Activated T-cell treated with anti-CD3 and anti-CD28 coated beads for 48 hours (primary cell): ENCODE data around the gene CDK3.
"Not testable (repeated sequence)": the region's sequence is repeated elsewhere in the genome, so short reads cannot be mapped to it uniquely, and the experiment has no call there.

Source experiments
- DNase-seq: peaks from one replicate; pipeline ENCODE4 v3.0.0-alpha.2; 2020; ENCODE audit warnings: low read depth

Gene CDK3

DNA sequence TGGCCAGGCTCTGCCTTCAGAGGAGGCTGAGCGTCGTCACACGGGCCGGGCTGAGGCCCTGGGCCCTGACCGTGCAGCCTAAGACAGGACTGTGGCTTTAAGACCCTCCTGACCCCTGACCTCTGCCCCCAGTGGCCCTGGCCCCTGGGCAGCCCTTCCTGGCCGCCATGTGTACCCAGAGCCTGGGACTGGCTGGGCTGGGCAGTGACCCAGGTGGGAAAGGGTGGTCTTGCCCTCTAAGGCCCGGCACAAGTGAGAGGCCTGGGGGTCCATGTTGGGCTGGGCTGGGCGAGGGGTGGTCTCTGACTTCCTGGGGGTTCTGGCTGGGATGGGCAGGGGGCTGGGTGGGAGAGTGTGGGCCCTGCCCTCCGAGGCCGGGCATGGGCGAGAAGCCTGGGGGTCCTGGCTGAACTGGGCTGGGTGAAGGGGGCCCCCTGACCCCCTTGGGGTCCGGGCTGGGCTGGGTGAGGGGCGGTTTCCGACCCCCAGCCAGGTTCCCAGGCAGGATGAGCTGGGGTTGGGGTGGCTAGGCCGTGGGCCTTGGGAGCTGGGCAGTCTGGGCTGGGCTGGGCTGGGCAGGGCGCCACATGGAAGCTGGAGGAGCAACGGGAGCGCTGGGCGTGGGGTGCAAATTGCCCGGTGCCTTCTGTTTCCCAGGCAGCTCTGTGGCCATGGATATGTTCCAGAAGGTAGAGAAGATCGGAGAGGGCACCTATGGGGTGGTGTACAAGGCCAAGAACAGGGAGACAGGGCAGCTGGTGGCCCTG is at the start of gene CDK3:
TSS of gene CDK3 (plus strand) at position 101 of the 767 bp plus-strand sequence. CDS start at position 672, 571 bp downstream.
- no peak for DNase-seq

DNA sequence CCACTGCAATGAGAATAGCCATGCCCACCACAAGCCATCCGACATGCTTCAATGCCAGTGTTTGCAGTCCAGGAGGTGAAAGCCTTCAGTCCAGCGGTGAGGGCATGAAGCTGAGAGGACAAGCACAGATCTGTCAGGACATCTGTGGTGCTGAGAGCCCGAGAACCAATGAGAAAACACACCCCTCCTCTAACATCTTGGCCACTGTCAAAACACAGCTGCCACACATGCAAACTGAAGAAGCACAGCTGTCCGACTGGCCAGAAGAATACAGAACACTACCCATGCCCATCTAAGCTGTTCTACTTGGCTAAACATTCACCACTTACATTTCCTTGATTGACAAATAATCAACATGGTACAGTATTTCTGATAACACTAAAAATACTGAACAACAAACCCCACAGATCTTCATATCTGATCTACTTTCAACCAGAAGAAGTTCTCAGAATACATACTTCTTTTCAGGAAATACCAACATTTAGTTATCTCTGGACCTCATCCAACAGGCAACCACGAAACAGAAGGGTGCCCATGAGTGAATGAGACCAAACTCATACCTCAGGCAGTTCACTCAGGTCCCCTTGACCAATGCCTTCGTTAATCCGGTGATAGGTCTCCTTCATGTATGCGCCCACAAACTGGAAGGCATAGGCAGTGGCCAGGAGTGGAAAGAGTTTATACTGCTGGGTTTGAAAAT is 49.6 kb upstream of the CDK3 start:
- DNase-seq, result no peak

DNA sequence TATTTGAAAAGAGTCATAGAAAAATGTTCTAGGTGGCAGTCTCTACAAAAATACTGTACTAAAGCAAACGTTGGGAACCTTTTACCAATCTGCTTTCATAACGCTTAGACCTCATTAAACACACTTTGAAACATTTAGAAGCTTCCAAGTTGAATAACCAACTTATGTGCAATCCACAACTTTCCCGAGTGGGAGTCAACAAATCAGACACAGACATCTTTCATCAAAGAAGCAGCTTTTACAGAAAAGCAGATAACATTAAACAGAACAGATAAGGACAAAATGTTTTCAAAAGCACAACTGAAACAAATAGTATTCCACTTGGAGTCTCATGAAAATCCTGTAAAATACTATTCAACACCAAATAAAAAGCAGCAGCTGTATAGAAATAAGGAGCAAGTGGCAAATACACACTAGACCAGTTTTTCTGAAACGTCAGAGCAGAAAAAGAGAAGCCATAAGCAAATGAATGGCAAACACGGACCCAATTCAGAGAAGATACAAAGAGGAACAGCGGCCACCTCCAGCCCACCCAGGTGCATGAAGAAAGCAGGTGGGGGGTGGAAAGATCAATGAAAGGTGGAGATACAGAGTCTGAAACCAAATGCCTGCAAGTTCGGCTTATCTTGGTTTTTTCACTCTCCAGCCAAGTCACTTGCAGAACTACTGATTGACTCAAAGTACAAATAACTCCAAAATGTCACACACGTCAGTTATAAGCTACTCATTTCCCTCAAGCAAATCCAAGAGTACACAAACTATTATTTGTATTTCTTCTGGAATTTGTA is 41.4 kb upstream of the CDK3 start:
- no peak for DNase-seq

DNA sequence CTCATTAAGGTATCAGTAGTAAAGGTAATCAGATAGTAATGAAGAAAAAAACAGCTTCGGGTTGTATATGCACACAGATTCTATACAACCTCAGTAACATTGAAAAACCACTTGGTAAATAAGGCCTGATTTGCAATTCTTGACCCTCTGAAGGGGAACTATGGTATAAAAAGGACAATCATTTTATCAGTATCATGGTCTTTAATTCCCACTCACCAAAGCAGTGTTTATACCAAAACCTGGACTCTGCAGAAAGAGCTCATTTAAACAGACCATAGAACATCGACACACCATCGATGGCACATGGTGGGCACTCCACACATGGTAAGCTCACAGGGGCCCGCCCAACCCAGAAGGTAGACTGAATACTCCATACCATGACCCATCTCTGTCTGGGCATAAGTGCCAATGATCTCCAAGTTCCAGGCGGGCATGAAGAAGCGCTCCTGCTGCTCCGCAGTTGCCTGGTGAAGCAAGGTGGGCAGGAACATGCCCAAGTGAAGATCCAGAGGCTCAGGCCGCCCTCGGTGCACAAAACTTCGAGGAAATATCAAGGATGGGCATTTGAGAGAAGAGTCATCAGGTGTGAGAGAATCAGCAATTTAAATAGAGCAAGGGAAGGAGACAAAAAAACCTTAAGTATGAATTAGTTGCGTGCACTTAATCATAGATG is 40.7 kb upstream of the CDK3 start:
- no peak for DNase-seq

DNA sequence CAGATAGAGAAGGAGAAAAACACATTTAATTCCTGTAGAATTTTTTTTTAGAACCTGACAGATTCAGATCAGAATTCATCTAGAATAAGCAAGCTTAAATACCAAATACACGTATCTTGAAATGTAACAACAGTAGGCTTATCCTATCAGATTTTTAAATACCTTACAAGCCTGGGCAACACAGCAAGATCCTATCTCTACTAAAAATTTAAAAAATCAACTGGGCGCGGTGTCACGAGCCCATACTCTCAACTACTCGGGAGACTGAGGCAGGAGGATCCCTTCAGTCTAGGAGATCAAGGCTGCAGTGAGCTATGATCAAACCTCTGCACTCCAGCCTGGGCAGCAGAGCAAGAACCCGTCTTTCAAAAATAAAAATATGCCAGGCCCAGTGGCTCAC is 35.2 kb upstream of the CDK3 start:
- no peak for DNase-seq

DNA sequence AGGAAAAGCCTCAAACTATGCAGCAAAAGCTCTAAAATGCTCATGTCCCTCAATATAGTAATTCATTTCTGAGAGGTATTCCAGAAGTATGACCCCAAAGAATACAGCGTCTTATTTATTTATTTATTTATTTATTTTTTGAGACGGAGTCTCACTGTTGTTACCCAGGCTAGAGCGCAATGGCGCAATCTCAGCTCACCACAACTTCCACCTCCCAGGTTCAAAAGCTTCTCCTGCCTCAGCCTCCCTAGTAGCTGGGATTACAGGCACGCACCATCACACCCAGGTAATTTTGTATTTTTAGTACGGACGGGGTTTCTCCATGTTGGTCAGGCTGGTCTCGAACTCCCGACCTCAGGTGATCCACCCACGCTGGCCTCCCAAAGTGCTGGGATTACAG is 31.6 kb upstream of the CDK3 start:
- DNase-seq, result not testable (repeated sequence)

DNA sequence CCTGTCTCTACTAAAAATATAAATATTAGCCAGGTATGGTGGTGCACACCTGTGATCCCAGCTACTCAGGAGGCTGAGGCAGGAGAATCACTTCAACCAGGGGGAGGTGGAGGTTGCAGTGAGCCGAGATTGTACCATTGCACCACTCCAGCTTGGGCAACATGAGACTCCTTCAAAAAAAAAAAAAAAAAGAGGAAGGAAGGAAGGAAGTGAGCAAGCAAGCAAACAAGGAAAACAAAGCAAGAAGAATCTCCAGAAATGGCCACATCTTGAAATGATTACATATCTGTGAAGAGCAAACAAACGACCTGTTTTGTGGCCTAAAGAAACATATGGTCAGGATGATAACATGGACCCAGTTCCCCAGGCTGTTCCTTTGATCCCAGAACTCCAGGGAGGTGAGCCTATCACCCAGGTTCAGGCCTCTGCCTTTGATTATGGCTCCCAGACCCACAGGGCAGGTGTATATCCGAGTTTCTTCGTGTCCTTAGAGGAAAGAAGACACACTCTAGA is 30.6 kb upstream of the CDK3 start:
- DNase-seq, result no peak

DNA sequence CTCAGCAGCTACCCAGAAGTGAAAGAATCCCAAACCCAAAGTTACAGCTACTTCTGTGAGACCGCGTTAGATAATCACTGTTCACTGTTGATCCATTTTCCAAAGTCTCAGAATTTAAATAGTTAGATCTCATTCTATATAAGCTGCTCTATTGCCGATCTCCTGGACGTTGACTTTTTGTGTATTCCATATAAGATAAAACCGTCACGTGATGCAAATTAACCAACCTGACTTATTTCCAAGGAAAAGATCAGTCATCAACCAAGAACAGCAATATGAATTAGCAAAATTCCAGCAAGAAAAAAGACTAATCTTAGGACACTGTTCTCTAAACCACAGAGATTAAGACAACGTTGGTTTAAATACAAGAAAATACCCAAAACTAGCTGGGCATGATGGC is 30.0 kb upstream of the CDK3 start:
- no peak for DNase-seq

DNA sequence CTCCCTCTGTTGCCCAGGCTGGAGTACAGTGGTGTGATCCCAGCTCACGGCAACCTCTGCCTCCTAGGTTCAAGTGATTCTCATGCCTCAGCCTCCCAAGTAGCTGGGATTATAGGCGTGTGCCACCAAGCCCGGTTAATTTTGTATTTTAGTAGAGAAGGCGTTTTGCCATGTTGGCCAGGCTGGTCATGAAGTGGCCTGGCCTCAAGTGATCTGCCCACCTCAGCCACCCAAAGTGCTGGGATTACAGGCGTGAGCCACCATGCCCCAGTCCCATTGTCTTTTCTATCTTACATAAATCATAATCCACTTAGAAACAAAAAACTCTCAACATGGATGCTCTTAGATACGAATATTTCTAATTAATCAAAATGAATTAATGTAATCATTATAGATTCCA is 25.5 kb upstream of the CDK3 start:
- not testable (repeated sequence) for DNase-seq

DNA sequence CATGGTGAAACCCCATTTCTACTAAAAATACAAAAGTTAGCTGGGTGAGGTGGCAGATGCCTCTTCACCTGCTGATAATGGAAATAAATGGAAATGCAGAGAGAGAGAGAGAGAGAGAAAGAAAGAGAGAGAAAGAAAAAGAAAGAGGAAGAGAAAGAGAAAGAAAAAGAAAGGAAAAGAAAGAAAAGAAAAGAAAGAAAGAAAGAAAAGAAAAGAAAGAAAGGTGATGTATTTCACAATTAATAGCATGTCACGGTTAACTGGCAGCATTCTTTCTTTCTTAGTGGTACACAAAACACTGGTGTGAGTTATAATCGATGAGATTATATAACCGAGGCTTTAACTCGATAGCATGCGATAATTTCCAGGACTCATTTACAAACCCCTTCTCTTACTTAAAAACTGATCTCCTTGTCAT is 24.9 kb upstream of the CDK3 start:
- no peak for DNase-seq

DNA sequence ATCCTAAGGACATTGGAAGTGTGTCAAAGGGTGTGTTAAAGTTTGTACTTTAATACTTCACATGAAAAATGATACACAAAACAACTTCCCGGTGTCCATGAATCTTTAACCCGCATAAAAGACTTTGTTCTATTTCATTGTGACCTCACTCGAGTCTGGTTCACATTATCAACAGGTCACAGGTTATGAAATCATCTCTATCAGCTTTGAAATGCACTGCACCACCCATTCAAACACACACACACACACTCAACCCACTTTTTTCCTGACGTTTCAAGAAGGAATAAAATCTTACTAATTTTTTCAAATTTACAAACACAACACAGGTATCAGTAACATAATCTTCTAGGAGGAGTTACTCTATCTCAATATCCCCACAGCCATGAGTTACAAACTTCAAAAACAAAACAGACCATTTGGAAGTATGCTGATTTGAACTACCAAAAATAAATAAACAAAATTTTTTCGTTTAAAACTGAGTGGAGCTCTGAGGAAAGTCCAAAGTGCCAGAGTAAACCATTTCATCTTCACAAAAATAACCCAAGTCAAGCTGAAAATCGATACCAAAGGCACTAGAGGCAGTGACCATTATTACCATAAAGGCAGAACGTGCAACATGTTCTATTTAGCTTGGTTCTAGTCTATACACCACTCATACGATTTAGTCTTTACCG is 24.3 kb upstream of the CDK3 start:
- DNase-seq, result no peak

DNA sequence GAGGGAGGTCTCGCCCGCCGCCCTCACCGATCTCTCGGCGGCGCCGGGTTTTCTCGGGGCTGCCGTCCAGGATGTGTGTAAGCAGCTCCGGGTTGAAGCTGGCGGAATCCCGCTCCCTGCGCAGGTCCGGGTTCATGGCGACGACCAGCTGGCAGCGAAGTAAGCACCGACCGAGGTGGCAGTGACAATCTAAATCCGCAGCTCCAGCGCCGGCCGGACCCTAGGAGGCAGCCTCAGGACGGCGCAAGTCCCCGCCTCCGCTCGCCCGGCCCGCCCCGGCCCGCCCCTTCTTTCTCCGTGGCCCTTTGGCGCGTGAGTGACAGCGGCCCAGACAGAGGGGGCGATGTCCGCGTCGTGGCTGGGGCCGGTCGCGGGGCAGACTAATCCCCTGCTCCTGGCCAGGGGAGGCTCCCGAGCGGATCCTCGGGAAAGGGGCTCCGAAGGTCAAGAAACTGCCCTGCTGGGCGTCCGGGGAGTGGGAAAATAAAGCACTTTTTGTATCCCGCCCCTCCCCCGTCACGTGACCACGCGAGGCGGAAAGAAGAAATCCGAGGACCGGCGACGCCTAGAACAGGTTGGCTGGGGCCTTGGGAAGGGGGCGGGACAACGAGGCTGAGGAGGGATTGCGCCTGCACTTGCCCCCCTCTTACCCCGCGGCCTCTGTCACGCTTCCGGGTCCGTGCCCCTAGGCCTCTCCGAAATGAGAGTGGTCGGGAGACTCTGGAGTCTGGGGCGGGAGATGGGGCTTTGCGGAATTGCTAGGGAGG is 21.5 kb upstream of the CDK3 start, which contains the start of the genes ACOX1 and TEN1:
TSS of gene ACOX1 (minus strand) at position 229 of the 767 bp plus-strand sequence. CDS start at position 136, 93 bp downstream.
TSS of gene TEN1 (plus strand) at position 303 of the 767 bp plus-strand sequence. CDS start 6,953 bp downstream, outside the sequence.
- DNase-seq, result peak; percentile 93

DNA sequence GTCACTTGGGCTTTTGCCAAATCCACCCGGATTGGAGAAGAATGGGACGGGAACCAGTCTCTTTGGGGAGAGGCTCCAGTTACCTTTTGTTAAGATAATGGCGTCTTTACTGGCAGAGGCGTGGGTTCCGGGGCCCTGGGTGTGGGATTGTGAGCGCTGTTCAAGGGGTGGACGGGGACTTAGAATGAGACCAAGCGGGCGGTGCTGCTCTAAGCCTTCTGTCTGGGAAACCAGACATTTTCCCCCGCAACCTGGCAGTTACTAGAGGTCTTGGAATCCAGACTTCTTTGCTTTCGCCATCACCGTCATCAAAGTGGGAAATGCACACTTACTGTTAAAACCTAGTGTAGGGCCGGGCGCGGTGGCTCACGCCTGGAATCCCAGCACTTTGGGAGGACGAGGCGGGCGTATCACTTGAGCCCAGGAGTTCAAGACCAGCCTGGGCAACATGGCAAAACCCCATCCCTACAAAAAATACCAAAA is 20.9 kb upstream of the CDK3 start:
- no peak for DNase-seq

DNA sequence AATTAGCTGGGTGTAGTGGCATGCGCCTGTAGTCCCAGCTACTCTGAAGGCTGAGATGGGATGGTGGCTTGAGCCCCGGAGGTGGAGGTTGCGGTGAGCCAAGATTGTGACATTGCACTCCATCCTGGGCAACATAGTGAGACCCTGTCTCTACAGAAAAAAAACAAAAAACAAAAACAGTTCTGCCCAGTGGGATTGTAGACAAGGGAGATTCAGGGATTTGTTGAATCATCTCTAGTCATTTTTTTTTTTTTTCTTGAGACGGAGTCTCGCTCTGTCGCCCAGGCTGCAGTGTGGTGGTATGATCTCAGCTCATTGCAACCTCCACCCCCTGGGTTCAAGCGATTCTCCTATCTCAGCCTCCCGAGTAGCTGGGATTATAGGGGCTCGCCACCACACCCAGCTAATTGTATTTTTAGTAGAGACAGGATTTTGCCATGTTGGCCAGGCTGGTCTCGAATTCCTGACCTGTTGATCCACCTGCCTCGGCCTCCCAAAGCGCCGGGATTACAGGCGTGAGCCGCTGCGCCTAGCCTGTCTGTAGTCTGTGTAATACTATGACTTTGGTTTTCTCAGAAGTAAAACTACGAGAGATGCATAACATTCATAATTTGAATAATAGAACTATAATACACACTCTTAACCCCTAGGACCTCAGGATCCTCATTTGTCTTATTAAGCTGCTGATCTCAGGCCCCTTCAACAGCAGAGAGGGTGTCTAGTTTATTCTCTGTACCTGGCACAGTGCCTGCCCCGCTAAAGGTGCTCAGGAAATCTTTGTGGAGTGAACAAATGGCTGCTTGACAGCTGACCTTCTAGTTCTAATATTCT is 20.3 kb upstream of the CDK3 start:
- DNase-seq, result no peak

DNA sequence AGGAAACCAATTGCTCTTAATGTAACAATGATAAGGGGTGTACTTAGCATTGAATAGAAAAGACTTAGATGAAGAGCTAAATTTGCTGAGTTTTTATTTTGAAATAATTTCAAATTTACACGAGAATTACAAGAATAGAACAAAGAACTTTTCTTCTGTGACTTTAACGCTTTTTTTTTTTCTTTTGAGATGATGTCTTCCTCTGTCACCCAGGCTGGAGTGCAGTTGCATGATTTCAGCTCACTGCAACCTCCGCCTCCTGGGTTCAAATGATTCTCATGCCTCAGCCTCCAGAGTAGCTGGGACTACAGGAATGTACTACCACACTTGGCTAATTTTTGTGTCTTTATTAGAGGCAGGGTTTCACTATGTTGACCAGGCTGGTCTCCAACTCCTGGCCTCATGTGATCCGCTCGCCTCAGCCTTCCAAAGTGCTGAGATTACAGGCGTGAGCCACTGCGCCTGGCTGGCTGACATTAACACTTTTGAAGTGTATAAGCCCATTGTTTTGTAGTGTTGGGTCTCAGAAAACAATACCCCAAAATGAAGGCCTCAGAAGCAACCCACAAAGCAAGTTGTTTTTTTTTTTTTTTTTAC is 19.5 kb upstream of the CDK3 start:
- no peak for DNase-seq

DNA sequence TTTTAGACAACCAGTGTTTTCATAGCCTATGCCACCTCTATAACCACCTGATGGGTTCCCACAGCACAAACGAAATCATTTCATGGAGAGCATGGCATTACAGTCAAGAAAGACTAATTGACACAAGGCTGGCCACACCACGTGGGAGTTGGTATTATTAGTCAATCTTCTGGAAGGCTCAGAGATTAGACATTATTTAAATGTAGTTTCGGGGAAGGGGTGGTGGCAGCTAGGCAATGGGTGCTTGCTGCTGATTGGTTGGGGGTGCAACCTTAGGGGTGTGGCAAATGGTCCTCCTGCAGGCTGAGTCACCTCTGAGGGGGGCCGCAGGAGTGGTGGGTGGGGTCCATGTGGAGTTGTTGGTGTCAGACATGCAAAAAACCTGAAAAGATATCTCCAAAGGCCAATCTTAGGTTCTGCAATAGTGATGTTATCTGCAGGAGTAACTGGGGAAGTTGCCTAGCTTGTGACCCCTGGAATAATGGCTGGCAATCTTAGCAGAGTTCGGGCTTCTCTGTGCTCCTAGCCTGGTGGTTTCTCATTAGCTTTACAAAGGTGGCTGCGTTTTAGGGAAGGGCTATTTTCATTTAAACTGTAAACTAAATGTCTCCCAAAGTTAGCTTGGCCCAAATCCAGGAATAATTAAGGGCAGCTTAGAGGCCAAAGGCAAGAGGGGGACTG is 17.0 kb upstream of the CDK3 start:
- no peak for DNase-seq

DNA sequence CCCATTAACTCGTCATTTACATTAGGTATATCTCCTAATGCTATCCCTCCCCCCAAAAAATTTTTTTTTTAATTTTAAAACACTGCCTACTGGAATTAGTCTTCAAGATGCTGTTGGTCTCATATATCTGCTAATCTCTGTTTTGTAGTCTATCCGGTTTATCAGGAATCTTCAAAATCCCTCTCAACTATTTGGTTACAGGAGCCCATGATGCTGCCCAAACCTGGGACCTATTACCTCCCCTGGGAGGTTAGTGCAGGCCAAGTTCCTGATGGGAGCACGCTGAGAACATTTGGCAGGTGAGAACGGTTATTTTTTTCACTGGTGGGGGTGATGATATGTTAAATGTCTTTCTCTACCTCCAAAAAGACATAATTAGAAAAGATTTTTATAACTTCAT is 14.7 kb upstream of the CDK3 start:
- no peak for DNase-seq

DNA sequence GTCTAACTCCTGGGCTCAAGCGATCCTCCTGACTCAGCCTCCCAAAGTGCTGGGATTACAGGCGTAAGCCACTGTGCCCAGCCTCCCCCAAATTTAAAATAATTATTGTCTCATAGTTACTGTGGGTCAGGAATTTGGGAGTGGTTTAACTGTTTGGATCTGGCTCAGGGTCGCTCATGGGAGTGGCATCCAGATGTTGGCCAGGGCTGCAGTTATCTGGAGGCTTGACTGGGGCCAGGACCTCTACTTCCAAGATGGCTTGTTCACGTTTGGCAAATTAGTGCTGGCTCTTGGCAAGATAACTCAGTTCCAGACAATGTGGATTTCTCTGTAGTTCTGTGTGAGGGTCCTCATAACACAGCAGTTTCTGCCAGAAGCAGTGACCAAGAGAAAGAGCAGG is 13.6 kb upstream of the CDK3 start:
- DNase-seq, result no peak
